ENCODE data around the gene MRPS2.
"Not testable (repeated sequence)": the region's sequence is repeated elsewhere in the genome, so short reads cannot be mapped to it uniquely, and the experiment has no call there.

MRPS2 gene

GRCh38 chr9:135516132-135516860 lies 15.8 kb downstream of the MRPS2 start:
- no peak for DNase-seq

GRCh38 chr9:135517407-135517822 lies 16.9 kb downstream of the MRPS2 start:
- no peak for DNase-seq

- no peak for DNase-seq
These were observed 18.9 kb downstream of the MRPS2 start for GRCh38 chr9:135519179-135519971.

GRCh38 chr9:135520916-135521607 lies 20.6 kb downstream of the MRPS2 start, which contains the start of gene LCN1:
Gene LCN1 (plus strand): TSS chr9:135521440. CDS start chr9:135521498, 58 bp downstream.
- no peak for DNase-seq

DNA sequence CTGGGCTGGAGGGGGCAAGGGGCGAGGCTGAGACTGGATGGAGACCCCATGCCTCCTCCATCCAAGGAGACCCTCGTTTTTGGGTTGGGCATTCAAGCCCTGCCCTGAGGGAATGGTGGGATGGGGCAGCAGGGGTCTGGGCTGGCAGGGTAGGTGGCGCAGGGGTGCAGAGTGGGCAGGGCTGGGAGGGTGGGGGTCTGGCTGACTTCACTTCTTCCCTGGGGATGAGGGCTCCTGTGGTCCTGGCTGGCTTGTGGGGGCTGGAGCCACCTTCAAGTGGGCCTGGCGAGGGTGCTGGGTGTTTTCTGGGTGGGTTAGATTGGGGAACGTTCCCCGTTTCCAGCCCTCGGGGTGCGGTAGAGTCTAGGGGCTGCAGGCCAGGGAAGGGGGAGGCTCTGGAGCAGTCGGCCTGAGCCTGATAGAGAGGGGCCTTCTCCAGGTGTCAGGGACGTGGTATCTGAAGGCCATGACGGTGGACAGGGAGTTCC lies 21.2 kb downstream of the MRPS2 start:
- no peak for DNase-seq

- DNase-seq = no peak
These were observed 21.8 kb downstream of the MRPS2 start for GRCh38 chr9:135522137-135522877.

DNA sequence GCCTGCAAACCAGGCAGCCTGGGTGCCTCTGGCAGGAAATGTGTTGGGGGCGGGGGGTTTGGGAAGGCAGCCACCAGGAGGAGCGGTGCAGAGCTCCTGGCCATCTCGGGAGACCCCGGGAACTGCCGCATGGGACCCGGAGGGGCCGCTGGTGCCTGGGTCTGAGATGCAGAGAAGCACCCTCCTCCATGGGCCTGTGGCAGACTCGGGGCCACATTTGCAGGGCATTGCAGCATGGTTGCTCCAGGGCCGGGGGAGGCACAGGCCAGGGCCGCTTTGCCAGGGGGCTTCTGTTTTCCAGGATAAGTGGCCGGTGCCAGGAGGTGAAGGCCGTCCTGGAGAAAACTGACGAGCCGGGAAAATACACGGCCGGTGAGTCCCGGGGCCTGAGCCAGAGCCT lies 22.4 kb downstream of the MRPS2 start:
- no peak for DNase-seq

DNA sequence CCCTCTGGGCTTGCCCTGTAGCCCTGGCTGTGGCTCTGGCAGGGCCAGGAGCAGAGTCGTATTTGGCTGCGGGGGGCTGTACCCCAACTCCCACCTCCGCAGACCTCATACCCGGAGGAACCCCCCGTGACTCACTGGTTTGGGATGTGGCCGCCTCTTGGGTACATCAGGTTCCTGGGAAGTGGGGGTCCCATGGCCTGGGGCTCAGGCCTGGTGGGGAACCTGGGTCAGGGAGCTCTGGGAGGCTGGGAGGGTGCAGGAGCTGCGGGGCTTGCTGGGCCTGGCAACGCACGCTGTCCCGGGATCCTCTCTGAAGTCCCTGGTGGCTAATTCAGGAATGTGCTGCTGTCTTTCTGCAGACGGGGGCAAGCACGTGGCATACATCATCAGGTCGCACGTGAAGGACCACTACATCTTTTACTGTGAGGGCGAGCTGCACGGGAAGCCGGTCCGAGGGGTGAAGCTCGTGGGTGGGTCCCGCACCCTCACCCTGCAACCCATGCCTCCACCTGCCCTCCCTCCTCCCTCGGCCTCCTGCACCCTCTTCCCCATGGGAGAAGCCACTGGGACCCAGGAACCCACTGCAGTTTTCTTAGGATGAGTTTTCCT lies 23.1 kb downstream of the MRPS2 start:
- DNase-seq = no peak

GRCh38 chr9:135524130-135524861 lies 23.8 kb downstream of the MRPS2 start:
- DNase-seq = no peak

DNA sequence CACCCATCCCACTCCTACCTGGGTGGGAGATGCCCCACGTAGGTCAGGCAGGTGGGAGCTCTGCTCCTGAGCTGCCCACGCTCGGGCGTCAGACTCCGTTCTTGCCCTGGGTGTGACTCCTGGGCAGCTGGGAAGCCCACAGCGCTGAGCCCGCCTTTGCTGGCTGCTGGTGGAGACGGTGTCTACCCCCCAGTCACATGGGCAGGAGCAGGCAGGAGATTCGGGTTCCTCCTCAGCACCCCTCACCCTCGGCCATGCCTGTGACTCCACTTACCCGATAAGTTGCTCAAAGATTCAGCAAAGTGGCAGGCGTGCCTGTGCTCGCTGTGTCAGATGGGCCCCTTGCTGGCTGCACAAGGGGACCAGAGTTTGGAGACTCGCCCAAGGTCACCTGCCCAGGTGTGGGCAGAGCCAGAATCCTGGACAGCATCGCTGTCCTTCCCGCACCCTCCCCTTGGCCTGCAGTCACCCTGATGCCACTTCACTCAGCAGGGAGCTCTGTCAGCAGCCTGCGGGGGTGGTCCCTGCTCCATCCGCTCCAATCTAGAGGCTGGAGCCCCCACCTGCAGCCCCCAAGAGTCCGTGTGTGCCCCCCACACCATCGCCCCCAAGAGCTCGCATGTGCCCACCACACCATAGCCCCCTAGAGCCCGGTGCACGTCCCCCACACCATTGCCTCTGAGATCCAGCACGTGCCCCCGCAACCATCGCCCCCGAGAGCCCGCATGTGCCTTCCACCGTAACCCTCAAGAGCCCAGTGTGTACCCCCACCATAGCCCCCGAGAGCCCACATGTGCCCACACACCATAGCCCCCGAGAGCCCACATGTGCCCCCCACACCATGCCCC lies 25.0 kb downstream of the MRPS2 start:
- DNase-seq = no peak

DNA sequence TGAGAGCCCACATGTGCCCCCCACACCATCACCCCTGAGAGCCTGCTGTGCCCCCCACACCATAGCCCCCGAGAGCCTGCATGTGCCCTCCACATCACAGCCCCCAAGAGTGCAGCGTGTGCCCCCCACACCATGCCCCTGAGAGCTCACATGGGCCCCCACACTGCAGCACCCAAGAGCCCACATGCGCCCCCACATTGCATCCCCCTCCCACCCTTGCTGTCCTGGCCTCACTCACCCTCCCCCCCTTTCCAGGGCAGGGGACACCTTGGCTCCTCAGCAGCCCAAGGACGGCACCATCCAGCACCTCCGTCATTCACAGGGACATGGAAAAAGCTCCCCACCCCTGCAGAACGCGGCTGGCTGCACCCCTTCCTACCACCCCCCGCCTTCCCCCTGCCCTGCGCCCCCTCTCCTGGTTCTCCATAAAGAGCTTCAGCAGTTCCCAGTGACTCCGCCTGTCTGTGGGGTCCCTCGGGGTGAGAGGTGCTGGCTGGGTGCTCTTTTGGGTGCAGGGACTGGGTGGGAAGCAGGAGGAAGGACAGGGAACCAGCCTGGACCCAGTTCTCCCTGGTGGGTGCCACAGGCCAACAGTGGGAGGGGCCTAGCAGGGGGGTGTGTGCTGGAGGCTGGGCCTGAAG lies 25.7 kb downstream of the MRPS2 start:
- no peak for DNase-seq

- DNase-seq = no peak
These were observed 26.5 kb downstream of the MRPS2 start for GRCh38 chr9:135526730-135527571.

DNA sequence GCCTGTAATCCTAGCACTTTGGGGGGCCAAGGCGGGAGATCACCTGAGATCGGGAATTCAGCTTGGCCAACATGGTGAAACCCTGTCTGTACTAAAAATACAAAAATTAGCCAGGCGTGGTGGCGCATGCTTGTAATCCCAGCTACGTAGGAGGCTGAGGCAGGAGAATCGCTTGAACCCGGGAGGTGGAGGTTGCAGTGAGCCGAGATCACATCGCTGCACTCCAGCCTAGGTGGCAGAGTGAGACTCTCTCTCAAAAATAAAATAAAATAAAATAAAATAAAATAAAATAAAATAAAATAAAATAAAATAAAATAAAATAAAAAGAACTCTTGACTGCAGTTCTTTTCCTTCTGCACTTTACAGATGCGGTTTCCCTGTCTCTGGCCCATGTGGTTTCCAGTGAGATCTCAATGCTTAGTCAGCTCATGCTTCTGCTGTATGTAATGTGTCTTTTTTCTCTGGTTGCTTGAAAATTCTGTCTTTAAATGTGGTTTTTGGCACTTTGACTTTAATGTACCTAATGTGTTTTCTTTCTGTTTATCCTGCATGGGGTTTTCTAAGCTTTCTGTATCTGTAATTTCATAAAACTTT lies 28.5 kb downstream of the MRPS2 start:
- not testable (repeated sequence) for DNase-seq

GRCh38 chr9:135530146-135530545 lies 29.7 kb downstream of the MRPS2 start:
- no peak for DNase-seq

DNA sequence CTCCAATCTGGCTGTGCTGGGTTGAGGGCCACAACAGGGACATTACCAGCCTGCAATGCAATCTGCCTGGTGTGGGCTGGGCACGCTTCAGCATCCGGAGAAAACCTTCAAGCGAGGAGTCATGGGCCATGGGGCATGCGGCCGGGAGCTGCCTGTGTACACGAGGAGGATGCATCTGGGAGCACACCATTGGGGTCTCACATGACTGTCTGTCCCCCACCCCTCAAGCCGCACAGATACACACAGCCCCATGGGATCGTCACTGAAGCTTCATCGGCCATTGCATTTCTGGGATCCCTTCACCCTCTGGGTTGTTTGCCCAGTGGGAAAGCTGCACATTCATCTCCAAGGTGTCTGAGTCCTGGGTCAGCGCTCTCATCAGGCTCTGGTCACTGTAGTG lies 30.6 kb downstream of the MRPS2 start:
- no peak for DNase-seq

DNA sequence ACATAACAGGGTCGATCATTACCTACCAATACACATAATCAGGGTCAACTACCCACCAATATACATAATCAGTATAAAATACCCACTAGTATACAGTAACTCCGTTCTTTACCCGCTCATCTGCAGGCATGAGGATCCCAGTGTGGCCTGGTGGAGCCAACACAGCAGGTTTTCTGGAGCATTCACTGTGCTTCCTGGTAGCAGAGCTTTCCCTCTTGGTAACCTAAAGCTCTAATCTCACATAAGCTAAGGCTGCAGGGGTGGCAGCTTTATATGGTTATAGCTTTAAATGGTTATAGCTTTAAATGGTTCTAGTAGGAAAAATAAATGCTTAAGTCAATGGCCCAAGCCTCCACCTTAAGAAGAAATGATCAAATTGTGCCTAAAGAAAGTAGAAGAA lies 32.6 kb downstream of the MRPS2 start:
- DNase-seq = no peak

GRCh38 chr9:135533674-135534073 lies 33.2 kb downstream of the MRPS2 start:
- no peak for DNase-seq

- not testable (repeated sequence) for DNase-seq
These were observed 33.8 kb downstream of the MRPS2 start for GRCh38 chr9:135534192-135534711.

Data from activated naive CD4-positive, alpha-beta T cell treated with anti-CD3 and anti-CD28 coated beads, Interleukin-2, amount 50 U/mL, for 16 hours (primary cell).